Calu3 (cell line): Measurements from ENCODE around the gene TNFRSF19. TPM values are rescaled to one million over a fixed set of nuclear protein-coding genes. Genes with fewer than 3 reads are reported as not detected.

Experiments
- BruUV-seq: library from RNA; stranded (reverse); fragments of 400-500 nt; replicated peaks from 2 replicates; lab custom pipeline; 2021; lab: Mats Ljungman, UMichigan
- CTCF ChIA-PET: fragments of 300-600 bp; sonication (Branson Sonifier 250); formaldehyde crosslinking; loops from one replicate; lab custom pipeline; 2022; ENCODE audit warnings: antibody characterized with exemption; lab: Charles Lee
- DNase-seq: peaks from one replicate; pipeline ENCODE4 v3.0.0; 2022
- H3K27ac Mint-ChIP-seq: one replicate; pipeline ENCODE4 v1.8.0; 2022; ENCODE audit warnings: mixed read lengths; ENCODE audit not compliant: unreplicated experiment
- H3K27me3 Mint-ChIP-seq: one replicate; pipeline ENCODE4 v1.8.0; 2022; ENCODE audit warnings: mixed read lengths; ENCODE audit not compliant: unreplicated experiment
- H3K36me3 Mint-ChIP-seq: one replicate; pipeline ENCODE4 v1.8.0; 2022; ENCODE audit warnings: mild to moderate bottlenecking, moderate library complexity, mixed read lengths; ENCODE audit not compliant: insufficient read depth, unreplicated experiment
- H3K4me1 Mint-ChIP-seq: one replicate; pipeline ENCODE4 v1.8.0; 2022; ENCODE audit warnings: mild to moderate bottlenecking, low read depth, mixed read lengths; ENCODE audit not compliant: unreplicated experiment
- H3K4me3 Mint-ChIP-seq: one replicate; pipeline ENCODE4 v1.8.0; 2022; ENCODE audit warnings: mild to moderate bottlenecking, low read depth, moderate library complexity, mixed read lengths; ENCODE audit not compliant: unreplicated experiment
- H3K9me3 Mint-ChIP-seq: one replicate; pipeline ENCODE4 v1.8.0; 2022; ENCODE audit warnings: low read depth, mixed read lengths; ENCODE audit not compliant: unreplicated experiment
- CTCF ChIP-seq: fragments of 200-600 bp; IDR thresholded peaks from one replicate; pipeline ENCODE4 v1.8.0; 2022; ENCODE audit warnings: antibody characterized with exemption; ENCODE audit not compliant: unreplicated experiment
- intact Hi-C: fragments of 100-400 bp; cut with micrococcal nuclease; formaldehyde crosslinking; loops from one replicate; pipeline ENCODE4 v1.10.0; 2022; ENCODE audit not compliant: unreplicated experiment
- total RNA-seq: library from RNA; stranded (reverse); gene quantifications from 2 replicates; pipeline ENCODE4 v1.2.3, GENCODE V29; 2022

Gene TNFRSF19
- total RNA-seq, 1 experiment from 2014 or later, result 38.3 TPM

DNA sequence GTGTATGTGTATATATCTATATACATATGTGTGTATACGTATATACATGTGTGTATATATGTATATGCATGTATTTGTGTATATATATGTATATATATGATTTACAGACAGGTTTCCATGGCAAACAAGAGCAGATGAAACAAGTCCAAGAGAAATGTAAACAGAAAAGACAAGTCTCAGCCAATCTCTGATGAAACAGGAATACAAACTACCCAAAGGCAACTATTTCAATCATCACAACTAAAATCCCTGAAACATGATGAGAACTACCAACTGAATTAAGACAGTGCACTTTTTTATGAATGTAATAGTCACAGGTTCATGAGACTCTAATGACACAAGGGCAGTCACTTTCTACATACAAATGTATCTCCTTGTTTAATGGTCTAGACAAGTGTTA lies 140.2 kb downstream of the TNFRSF19 start:
- TF ChIP-seq CTCF, result no peak
- no peaks in the 10 kb centered on the region for H3K4me1 Mint-ChIP-seq
- no peak for DNase-seq
- no peak overlapping the region for H3K27ac Mint-ChIP-seq
- CTCF ChIA-PET, result no interaction called here
- BruUV-seq, result no TSS peak
- peaks cover 2% of the 10 kb centered on the region for H3K9me3 Mint-ChIP-seq
- intact Hi-C loops, result no loop called here
- no peaks in the 10 kb centered on the region for H3K36me3 Mint-ChIP-seq
- H3K4me3 Mint-ChIP-seq, result no peak overlapping the region
- no peaks in the 10 kb centered on the region for H3K27me3 Mint-ChIP-seq

DNA sequence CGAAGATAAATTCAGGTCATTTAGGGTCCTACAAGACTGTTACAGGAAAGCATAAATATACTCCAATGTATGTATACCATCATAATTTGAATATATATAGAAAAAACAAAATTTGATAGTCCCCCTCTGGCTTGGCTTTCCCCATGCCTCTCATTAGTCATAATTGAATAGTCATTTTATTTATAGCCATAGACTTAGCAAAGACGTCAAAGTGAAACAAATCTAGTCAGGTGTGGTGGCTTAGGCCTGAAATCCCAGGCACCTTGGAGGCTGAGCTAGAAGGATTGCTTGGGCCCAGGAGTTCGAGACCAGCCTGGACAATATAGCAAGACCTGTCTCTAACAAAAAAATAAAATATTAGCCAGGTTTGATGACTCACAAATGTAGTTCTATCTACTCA lies 141.1 kb downstream of the TNFRSF19 start:
- TF ChIP-seq CTCF, result no peak
- no TSS peak for BruUV-seq
- Mint-ChIP-seq H3K4me3 (no peak overlapping the region), H3K4me1 (no peaks in the 10 kb centered on the region), H3K27ac (no peak overlapping the region), H3K36me3 (no peaks in the 10 kb centered on the region), H3K27me3 (no peaks in the 10 kb centered on the region), H3K9me3 (peaks cover 2% of the 10 kb centered on the region)
- intact Hi-C loops, result no loop called here
- DNase-seq, result no peak
- CTCF ChIA-PET, result no interaction called here

GRCh38 chr13:23714672-23715071 lies 144.5 kb downstream of the TNFRSF19 start:
- no peak overlapping the region for H3K27ac Mint-ChIP-seq
- no peak for DNase-seq
- BruUV-seq, result no TSS peak
- no peaks in the 10 kb centered on the region for H3K36me3 Mint-ChIP-seq
- H3K9me3 Mint-ChIP-seq, result peaks cover 2% of the 10 kb centered on the region
- H3K27me3 Mint-ChIP-seq, result no peaks in the 10 kb centered on the region
- no peak for TF ChIP-seq CTCF
- no peaks in the 10 kb centered on the region for H3K4me1 Mint-ChIP-seq
- H3K4me3 Mint-ChIP-seq, result no peak overlapping the region
- intact Hi-C loops, result no loop called here
- CTCF ChIA-PET, result no interaction called here

DNA sequence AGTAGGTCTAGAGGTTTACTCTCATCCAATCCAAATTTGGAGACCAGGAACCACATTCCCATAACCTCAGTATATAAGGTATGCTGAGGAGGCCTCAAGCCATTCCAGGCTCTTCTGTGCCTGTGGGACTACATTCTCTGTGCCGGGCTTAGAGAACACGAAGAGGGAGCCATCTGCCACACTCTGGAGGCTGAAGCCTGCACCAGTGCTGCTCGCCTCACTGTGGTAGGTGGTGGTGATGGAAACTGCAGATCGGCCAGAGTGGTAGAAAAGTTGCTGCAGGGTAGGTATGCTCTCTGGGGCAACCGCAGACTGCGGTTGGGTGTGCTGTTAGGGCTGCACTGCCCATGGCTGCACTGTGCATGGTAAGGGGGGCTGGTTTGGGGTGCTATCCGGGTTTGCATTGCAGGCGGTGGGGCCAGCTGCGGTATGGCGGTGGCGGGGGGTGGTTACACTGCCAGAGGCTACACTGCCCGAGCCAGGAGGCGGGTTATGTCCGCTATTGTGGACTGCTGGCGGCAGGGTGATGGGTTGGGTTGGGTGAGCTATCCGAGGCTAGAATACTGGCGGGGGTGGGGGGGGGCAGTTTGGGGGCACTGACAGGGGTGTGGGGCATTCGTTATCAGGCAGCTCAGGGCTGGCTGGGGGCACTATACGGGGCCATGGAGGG lies 145.0 kb downstream of the TNFRSF19 start:
- Mint-ChIP-seq H3K36me3 (no peaks in the 10 kb centered on the region), H3K4me1 (no peaks in the 10 kb centered on the region), H3K9me3 (peaks cover 2% of the 10 kb centered on the region), H3K4me3 (no peak overlapping the region), H3K27me3 (no peaks in the 10 kb centered on the region), H3K27ac (no peak overlapping the region)
- no TSS peak for BruUV-seq
- DNase-seq, result no peak
- no peak for TF ChIP-seq CTCF
- CTCF ChIA-PET, result no interaction called here
- intact Hi-C loops, result no loop called here
